Thoracic aorta (tissue), 2 donors: ENCODE data around the gene MDM2. TPM values are rescaled to one million over a fixed set of nuclear protein-coding genes. Genes with fewer than 3 reads are reported as not detected.

ENCODE experiments used
- ATAC-seq: fragments of 150-250 bp; one replicate; pipeline ENCODE4 v1.8.0; 2017; ENCODE audit warnings: low read depth; ENCODE audit not compliant: insufficient number of reproducible peaks, low FRiP score
- DNase-seq: peaks from one replicate; pipeline ENCODE4 v3.0.0-alpha.2; 2020; ENCODE audit warnings: low spot score
- H3K27ac ChIP-seq, 2 donors: fragments of 200-600 bp; sonication (generic); 1 replicate in 1 of 2; 2 replicates in 1 of 2; pipeline ENCODE4 v1.5.1; 2016; ENCODE audit warnings: mild to moderate bottlenecking in 2 of 2, moderate library complexity in 2 of 2
- H3K27me3 ChIP-seq: fragments of 200-600 bp; sonication (generic); replicated peaks from 2 replicates; pipeline ENCODE4 v1.6.0; 2016; ENCODE audit warnings: mild to moderate bottlenecking; ENCODE audit not compliant: insufficient read depth
- H3K36me3 ChIP-seq: fragments of 200-600 bp; sonication (generic); one replicate; pipeline ENCODE4 v1.5.1; 2016
- H3K4me1 ChIP-seq, 2 donors: fragments of 200-600 bp; sonication (generic); 1 replicate in 1 of 2; 2 replicates in 1 of 2; pipeline versions ENCODE4 v1.5.1 to v1.6.0; 2016; ENCODE audit warnings: low read depth in 2 of 2, mild to moderate bottlenecking in 1 of 2; ENCODE audit not compliant: control insufficient read depth in 1 of 2
- H3K4me3 ChIP-seq: fragments of 200-600 bp; sonication (generic); 2 replicates; pipeline ENCODE4 v1.5.1; 2016; ENCODE audit warnings: mild to moderate bottlenecking
- H3K9me3 ChIP-seq: fragments of 200-600 bp; sonication (generic); 2 replicates; pipeline ENCODE4 v1.5.1; 2016
- CTCF ChIP-seq: fragments of 200-600 bp; sonication (generic); IDR thresholded peaks from one replicate; pipeline ENCODE4 v1.5.1; 2019; ENCODE audit warnings: antibody characterized with exemption
- total RNA-seq, 2 donors: library from RNA; depleted of rRNA; stranded (reverse); fragments of >200 nt; gene quantifications; one replicate each; pipeline versions ENCODE4 v1.1.0 to v1.2.3, GENCODE V29; 2016

The MDM2 gene
- total RNA-seq, 2 donors from 2014 or later: 62.0 to 101 TPM

GRCh38 chr12:68790081-68790951, 17.7 kb upstream of the MDM2 start:
- ATAC-seq: no peak
- no peak for DNase-seq
- Histone ChIP-seq H3K36me3 (no peaks in the 10 kb centered on the region), H3K9me3 (no peaks in the 10 kb centered on the region), H3K27me3 (no peaks in the 10 kb centered on the region), H3K4me3 (no peak overlapping the region), H3K27ac (no peak overlapping the region), H3K4me1 (peaks cover 6 to 8% of the 10 kb centered on the region in 2 donors)
- no peak for TF ChIP-seq CTCF

DNA sequence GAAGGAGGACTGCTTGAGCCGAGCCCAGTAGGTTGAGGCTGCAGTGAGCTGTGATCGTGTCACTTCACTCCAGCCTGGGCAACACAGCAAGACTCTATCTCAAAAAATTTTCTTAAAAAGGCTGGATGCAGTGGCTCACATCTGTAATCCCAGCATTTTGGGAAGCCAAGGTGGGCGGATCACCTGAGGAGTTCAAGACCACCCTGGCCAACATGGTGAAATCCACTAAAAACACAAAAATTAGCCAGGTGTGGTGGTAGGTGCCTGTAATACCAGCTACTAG, 17.1 kb upstream of the MDM2 start:
- Histone ChIP-seq H3K27me3 (no peaks in the 10 kb centered on the region), H3K36me3 (no peaks in the 10 kb centered on the region), H3K27ac (no peak overlapping the region), H3K9me3 (no peaks in the 10 kb centered on the region), H3K4me3 (no peak overlapping the region), H3K4me1 (peaks cover 4 to 6% of the 10 kb centered on the region in 2 donors)
- DNase-seq (no peak), ATAC-seq (no peak)
- TF ChIP-seq CTCF: no peak

DNA sequence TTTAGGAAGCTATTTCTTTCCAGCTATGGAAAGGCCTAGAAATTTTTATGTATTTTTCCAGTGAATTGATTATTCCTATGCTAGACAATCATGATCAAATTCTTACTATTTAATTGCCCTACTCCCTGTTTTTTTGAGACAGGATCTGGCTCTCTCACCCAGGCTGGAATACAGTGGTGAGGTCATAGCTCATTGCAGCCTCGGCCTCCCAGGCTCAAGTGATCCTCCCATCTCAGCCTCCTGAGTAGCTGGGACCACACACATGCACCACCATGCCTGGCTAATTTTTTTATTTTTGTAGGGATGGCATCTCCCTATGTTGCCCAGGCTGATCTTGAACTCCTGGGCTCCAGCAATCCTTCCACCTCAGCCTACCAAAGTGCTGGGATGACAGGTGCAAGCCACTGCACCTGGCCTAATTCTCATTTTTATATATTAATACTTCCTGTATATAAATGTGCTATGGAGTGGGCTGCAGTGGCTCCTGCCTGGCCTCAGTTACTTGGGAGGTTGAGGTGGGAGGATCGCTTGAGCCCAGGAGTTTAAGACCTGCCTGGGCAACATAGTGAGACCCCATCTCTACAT, 16.0 kb upstream of the MDM2 start:
- no peak for ATAC-seq
- no peak for DNase-seq
- H3K36me3 ChIP-seq: no peaks in the 10 kb centered on the region
- no peak overlapping the region for H3K4me3 ChIP-seq
- peaks cover 0 to 3% of the 10 kb centered on the region in 2 donors for H3K4me1 ChIP-seq
- H3K27me3 ChIP-seq: no peaks in the 10 kb centered on the region
- no peak overlapping the region for H3K27ac ChIP-seq
- no peak for TF ChIP-seq CTCF
- H3K9me3 ChIP-seq: no peaks in the 10 kb centered on the region

DNA sequence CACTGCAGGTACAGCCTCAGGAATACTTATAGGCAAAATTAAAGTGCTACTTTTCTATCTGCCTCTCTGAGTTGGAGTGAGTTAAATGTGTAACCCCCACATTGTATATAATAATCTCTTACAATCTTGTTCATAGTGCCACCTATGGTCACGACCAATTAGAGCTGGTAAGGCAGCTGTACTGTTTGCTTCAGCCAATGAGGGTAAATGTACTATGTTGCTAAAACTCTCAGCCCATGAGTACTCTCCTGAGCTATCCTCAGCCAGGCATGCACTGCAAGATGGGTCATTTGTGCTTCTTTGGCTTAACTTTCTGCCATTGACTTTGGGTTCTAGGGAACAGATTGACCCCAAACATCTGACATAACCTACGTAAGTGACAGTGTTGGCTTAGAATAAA, 15.0 kb upstream of the MDM2 start:
- Histone ChIP-seq H3K27me3 (no peaks in the 10 kb centered on the region), H3K27ac (no peak overlapping the region), H3K4me1 (no peaks in the 10 kb centered on the region), H3K4me3 (no peak overlapping the region), H3K36me3 (no peaks in the 10 kb centered on the region), H3K9me3 (no peaks in the 10 kb centered on the region)
- DNase-seq (no peak), ATAC-seq (no peak)
- TF ChIP-seq CTCF: no peak

DNA sequence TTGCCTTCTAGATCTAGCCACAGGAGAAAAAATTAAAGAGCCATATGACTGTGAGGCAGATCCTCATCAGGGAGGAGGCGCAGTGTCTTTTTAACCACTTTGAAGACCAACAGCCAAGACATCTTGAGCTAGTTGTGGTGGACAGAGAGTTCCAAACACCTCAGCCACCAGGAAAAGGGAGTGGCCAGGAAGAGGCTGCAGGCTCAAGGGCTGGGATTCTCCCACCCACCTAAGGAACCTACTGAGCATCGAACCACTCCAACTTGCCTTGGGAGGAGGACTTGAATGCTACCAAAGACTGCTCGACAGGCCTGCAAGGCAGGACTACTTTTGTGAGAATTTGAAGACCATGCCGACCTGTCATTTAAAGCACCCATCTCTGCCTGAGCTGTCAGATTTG, 14.5 kb upstream of the MDM2 start:
- Histone ChIP-seq H3K4me1 (no peaks in the 10 kb centered on the region), H3K27me3 (no peaks in the 10 kb centered on the region), H3K9me3 (no peaks in the 10 kb centered on the region), H3K36me3 (no peaks in the 10 kb centered on the region), H3K4me3 (no peak overlapping the region), H3K27ac (no peak overlapping the region)
- DNase-seq (no peak), ATAC-seq (no peak)
- no peak for TF ChIP-seq CTCF
